AG09309 (cell line): ENCODE measurements around the gene SPTLC3.

ENCODE experiments used
- DNase-seq: peaks from one replicate; pipeline ENCODE4 v3.0.0-alpha.2; 2010; ENCODE audit warnings: low read depth
- H3K4me3 ChIP-seq: 2 replicates; pipeline ENCODE4 v1.5.1; 2011; ENCODE audit warnings: mild to moderate bottlenecking, low read depth, low read length, moderate library complexity; ENCODE audit not compliant: control insufficient read depth
- TF ChIP-seq, protein P1 (sequence below): IDR thresholded peaks from 2 replicates; pipeline ENCODE4 v1.5.1; 2011; ENCODE audit warnings: mild to moderate bottlenecking, low read depth, low read length, inconsistent platforms; ENCODE audit not compliant: insufficient read depth, control insufficient read depth; ENCODE audit errors: missing control alignments

Gene SPTLC3

DNA sequence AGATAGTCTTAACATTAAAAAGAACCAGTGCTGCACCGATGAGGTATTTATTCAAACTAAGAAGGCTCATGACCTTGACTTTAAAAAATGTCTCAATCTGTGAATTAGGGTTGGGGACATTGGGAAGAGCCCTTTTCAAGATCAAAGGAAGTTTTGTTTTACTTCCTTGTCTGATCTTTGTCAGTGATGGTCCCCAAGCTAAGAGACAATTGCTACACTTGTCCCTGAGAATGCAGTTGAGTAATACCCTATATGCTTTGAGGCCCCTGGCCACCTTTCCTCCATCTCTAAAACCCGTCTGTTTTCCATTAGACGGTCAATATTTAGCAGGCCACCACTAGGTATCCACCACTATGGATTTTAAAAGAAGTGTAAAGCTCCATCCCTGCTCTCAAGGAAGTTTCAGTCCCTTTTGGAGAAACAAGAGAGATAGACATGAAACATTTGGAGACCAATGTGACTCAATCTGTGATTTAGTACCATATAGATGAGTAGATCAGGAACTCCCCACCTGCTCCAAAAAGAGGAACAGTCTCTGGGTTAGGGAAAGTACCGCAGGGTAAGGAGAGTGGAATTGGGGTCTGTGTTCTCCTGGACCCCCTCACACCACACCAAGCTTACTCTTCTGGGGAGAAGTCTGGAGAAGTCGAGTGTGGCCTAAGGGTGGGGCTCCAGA, 113.2 kb downstream of the SPTLC3 start:
- TF ChIP-seq, protein P1, sequence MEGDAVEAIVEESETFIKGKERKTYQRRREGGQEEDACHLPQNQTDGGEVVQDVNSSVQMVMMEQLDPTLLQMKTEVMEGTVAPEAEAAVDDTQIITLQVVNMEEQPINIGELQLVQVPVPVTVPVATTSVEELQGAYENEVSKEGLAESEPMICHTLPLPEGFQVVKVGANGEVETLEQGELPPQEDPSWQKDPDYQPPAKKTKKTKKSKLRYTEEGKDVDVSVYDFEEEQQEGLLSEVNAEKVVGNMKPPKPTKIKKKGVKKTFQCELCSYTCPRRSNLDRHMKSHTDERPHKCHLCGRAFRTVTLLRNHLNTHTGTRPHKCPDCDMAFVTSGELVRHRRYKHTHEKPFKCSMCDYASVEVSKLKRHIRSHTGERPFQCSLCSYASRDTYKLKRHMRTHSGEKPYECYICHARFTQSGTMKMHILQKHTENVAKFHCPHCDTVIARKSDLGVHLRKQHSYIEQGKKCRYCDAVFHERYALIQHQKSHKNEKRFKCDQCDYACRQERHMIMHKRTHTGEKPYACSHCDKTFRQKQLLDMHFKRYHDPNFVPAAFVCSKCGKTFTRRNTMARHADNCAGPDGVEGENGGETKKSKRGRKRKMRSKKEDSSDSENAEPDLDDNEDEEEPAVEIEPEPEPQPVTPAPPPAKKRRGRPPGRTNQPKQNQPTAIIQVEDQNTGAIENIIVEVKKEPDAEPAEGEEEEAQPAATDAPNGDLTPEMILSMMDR = no peak
- no peak overlapping the region for H3K4me3 ChIP-seq
- no peak for DNase-seq

DNA sequence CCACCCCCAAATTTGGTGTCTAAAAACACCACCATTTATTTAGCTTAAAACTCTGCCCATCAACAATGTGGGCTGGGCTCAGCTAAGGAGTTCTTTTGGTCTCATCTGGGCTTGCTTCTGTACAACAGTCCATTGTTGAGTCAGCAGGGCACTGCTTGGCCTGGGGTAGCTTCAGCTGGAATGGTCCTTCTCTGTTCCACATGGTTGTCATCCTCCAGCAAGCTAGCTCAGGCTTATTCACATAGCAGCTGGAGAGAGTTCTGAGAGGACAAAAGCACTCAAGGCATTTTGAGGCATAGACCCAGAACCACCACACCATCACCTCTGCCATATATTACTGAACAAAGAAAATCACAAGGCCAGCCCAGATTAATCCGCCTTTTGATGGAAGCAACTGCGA, 116.7 kb downstream of the SPTLC3 start:
- TF ChIP-seq, protein P1 = no peak
- no peak for DNase-seq
- H3K4me3 ChIP-seq = no peak overlapping the region

DNA sequence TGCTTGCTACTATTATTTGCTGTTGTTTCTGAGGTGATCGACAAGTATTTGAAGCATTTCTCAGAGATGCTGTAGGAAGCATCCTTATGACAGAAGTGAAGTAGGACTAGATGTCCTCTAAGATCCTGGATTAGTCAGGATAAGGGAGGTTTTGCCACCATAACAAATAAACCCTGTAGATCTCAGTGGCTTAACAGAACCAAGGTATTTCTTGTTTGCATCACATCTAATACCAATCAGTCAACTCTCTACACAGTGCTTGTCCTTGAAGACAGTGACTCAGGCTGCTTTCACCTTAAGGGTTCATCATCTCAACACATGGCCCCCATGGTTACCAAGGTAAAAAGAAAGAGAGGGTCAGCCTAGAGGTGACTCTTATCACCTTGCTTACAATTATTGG, 119.4 kb downstream of the SPTLC3 start:
- TF ChIP-seq, protein P1 = no peak
- no peak for DNase-seq
- no peak overlapping the region for H3K4me3 ChIP-seq

DNA sequence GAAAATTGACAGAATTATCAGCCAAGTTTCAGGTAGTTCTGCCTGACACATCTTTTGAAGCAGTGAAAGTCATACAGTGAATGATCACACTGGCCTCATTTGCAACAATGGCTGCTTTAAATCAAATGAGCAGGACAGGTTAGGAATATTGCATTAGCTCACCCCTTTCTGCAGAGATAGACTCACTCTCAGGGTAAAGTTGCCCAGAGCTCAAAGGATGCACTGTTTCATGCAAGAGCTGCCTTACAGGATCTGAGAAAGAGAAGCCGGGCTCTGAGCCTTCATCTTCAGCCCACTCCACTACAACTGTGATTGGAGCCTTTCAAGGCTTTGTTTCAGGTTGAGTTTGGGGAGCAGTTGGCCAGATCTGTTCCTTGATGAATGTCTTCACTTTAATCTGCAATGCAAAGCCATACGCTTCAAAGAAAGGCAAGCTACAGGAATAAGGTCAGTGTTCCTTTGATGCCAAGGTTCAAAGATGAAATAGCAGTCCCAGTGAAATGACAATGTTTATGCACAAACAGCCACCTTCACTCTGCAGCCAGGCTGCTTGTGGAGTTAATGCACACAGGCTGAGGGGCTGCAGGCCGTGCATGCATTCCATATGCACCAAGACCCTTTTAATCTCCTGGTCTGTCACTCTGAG, 121.4 kb downstream of the SPTLC3 start:
- TF ChIP-seq, protein P1 = no peak
- H3K4me3 ChIP-seq = no peak overlapping the region

DNA sequence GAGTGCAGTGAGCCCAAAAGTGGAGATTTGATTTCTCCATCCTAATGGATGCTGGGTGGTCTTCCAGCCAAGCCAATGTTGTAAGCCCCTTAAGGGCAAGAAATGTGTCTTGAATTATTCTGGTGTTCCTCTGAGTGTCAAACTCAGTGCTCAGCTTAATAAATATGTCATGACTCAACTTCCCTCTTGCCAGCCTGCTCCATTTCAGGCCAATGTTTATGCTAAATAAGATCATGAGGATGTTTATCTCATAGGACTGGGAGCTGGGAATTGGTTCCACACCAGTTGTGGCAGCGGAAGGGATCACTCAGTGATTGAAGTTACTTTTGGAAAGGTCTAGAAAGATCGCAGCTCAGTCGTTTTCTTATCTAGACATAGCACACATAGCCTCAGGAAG, 121.9 kb downstream of the SPTLC3 start:
- H3K4me3 ChIP-seq = no peak overlapping the region
- DNase-seq = no peak

More for the DNA sequence above, 121.4 kb downstream of the SPTLC3 start:
- no peak for DNase-seq

DNA sequence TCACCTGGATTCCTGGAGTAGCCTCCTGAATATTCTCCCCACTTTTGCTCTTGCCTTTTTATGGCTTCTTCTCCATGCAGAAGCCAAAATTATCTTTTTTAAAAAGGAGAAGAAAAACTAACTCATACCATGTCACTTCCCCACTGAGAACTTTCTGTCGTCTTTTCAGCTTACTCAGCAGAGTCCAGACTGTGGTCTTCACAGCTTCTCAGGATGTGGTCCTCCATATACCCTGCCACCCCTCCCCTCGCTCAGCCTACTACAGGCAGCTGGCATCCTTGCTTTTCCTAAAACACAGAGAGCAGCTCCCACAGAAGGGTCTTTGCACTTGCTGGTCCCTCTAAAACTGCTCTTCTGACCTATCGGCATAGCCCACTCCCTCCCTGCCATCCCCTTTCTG, 122.9 kb downstream of the SPTLC3 start:
- no peak overlapping the region for H3K4me3 ChIP-seq
- no peak for DNase-seq
- TF ChIP-seq, protein P1 = no peak

More for the DNA sequence above, 121.9 kb downstream of the SPTLC3 start:
- TF ChIP-seq, protein P1 = no peak
